B cell (primary cell): ENCODE data around the gene KPNA2.

Source experiments
- CTCF ChIP-seq: fragments of 200-600 bp; IDR thresholded peaks from one replicate; pipeline ENCODE4 v1.8.0; 2022; ENCODE audit warnings: antibody characterized with exemption, mild to moderate bottlenecking
- EZH2 ChIP-seq: IDR thresholded peaks from 2 replicates; pipeline ENCODE4 v1.6.1; 2012; ENCODE audit warnings: borderline replicate concordance, low read depth, mild to moderate bottlenecking, moderate library complexity, low read length; ENCODE audit not compliant: insufficient read depth, poor library complexity, severe bottlenecking

- TF ChIP-seq CTCF (no peak), EZH2 (no peak)
Measured at GRCh38 chr17:68029512-68030215, 5.9 kb upstream of the KPNA2 start.
